ENCODE results near the gene KIT.

- TF ChIP-seq POLR2A (IDR thresholded peaks at IDR 0.05; ENCODE audit: low read depth, low read length) = no peak
- TF ChIP-seq POLR2AphosphoS5 (IDR thresholded peaks at IDR 0.05; ENCODE audit: low read depth, low read length) = no peak
- TF ChIP-seq TAF1 (IDR thresholded peaks at IDR 0.05; ENCODE audit: borderline replicate concordance, low read depth, low read length) = no peak
Measured at GRCh38 chr4:54645830-54646229, 11.9 kb upstream of the KIT start.

Measured in GM12892 (cell line).